Astrocyte (in vitro differentiated cells and primary cell): ENCODE data around the gene CARD8. TPM values are rescaled to one million over a fixed set of nuclear protein-coding genes. Genes with fewer than 3 reads are reported as not detected.

Experiments
- DNase-seq: peaks from one replicate; pipeline ENCODE4 v3.0.0-alpha.2; 2010; ENCODE audit warnings: low read depth
- FAIRE-seq: peaks from 2 replicates; lab custom pipeline; 2011; peaks lifted over from hg19 to GRCh38; lab: Jason Lieb, UNC
- H2AFZ ChIP-seq: 2 replicates; pipeline ENCODE4 v1.6.0; 2012; ENCODE audit warnings: low read depth, low read length, inconsistent platforms
- H3K27ac ChIP-seq: 2 replicates; pipeline ENCODE4 v1.5.1; 2011; ENCODE audit warnings: low read depth, low read length, inconsistent platforms
- H3K27me3 ChIP-seq: 2 replicates; pipeline ENCODE4 v1.6.0; 2011; ENCODE audit warnings: low read length, inconsistent platforms; ENCODE audit not compliant: insufficient read depth
- H3K36me3 ChIP-seq: 2 replicates; pipeline ENCODE4 v1.5.1; 2011; ENCODE audit warnings: low read length, inconsistent platforms; ENCODE audit not compliant: insufficient read depth
- H3K4me1 ChIP-seq: 2 replicates; pipeline ENCODE4 v1.5.1; 2011; ENCODE audit warnings: low read length, inconsistent platforms; ENCODE audit not compliant: insufficient read depth
- H3K4me2 ChIP-seq: 2 replicates; pipeline ENCODE4 v1.6.0; 2012; ENCODE audit warnings: low read length, inconsistent platforms
- H3K4me3 ChIP-seq: 2 replicates; pipeline ENCODE4 v1.5.1; 2011; ENCODE audit warnings: low read depth, mild to moderate bottlenecking, low read length, inconsistent platforms; ENCODE audit not compliant: insufficient read depth
- H3K79me2 ChIP-seq: 2 replicates; pipeline ENCODE4 v1.6.0; 2012; ENCODE audit warnings: mild to moderate bottlenecking, low read length, inconsistent platforms; ENCODE audit not compliant: insufficient read depth
- H3K9ac ChIP-seq: 2 replicates; pipeline ENCODE4 v1.6.0; 2012; ENCODE audit warnings: mild to moderate bottlenecking, low read length, inconsistent platforms
- H3K9me3 ChIP-seq: 2 replicates; pipeline ENCODE4 v1.5.1; 2012; ENCODE audit warnings: low read depth, mild to moderate bottlenecking, low read length, inconsistent platforms; ENCODE audit not compliant: insufficient read depth
- H4K20me1 ChIP-seq: 2 replicates; pipeline ENCODE4 v1.6.0; 2012; ENCODE audit warnings: low read length, inconsistent platforms; ENCODE audit not compliant: insufficient read depth
- H3K27ac Mint-ChIP-seq: one replicate; pipeline ENCODE4 v1.8.0; 2021; ENCODE audit warnings: mild to moderate bottlenecking, mixed read lengths; ENCODE audit not compliant: unreplicated experiment
- H3K27me3 Mint-ChIP-seq: one replicate; pipeline ENCODE4 v1.8.0; 2021; ENCODE audit warnings: low read depth, mixed read lengths; ENCODE audit not compliant: unreplicated experiment
- H3K36me3 Mint-ChIP-seq: one replicate; pipeline ENCODE4 v1.8.0; 2021; ENCODE audit warnings: low read depth, mixed read lengths; ENCODE audit not compliant: unreplicated experiment
- H3K4me1 Mint-ChIP-seq: one replicate; pipeline ENCODE4 v1.8.0; 2021; ENCODE audit warnings: low read depth, mixed read lengths; ENCODE audit not compliant: unreplicated experiment
- H3K4me3 Mint-ChIP-seq: one replicate; pipeline ENCODE4 v1.8.0; 2021; ENCODE audit warnings: mild to moderate bottlenecking, moderate library complexity, mixed read lengths; ENCODE audit not compliant: unreplicated experiment
- H3K9me3 Mint-ChIP-seq: one replicate; pipeline ENCODE4 v1.8.0; 2021; ENCODE audit warnings: mild to moderate bottlenecking, mixed read lengths; ENCODE audit not compliant: unreplicated experiment
- EZH2 ChIP-seq: IDR thresholded peaks from 2 replicates; pipeline ENCODE4 v1.6.1; 2012; ENCODE audit warnings: mild to moderate bottlenecking, low read length, inconsistent platforms; ENCODE audit not compliant: insufficient read depth
- total RNA-seq: library from RNA; stranded (reverse); gene quantifications from 2 replicates; pipeline ENCODE4 v1.2.1, GENCODE V29; 2021
- TF ChIP-seq, protein P1 (sequence below): IDR thresholded peaks from 2 replicates; pipeline ENCODE4 v1.5.1; 2011; ENCODE audit warnings: low read depth, mild to moderate bottlenecking, inconsistent platforms, low read length, moderate library complexity; ENCODE audit not compliant: insufficient read depth

The CARD8 gene
- total RNA-seq, 1 donor from 2014 or later: 26.3 TPM

DNA sequence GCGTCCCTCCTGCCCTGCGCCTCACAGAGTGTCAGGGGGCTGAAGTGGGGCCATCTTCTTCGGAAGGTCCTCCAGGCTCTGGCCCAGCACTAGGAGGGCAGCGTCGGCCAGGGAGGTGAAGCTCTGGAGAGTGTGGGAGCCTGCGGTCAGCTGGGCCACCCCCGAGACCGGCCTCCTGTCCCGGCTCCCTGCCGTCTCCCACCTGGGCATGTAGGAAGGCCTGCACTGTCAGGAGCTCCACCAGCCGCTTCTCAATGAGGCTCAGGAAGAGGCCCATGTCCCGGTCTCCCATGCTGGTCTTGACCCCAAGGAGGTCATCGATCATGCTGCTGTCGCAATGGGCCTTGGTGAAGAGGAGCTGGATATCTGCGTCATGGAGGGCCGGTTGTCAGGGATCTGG, 42.3 kb upstream of the CARD8 start:
- TF ChIP-seq, protein P1, sequence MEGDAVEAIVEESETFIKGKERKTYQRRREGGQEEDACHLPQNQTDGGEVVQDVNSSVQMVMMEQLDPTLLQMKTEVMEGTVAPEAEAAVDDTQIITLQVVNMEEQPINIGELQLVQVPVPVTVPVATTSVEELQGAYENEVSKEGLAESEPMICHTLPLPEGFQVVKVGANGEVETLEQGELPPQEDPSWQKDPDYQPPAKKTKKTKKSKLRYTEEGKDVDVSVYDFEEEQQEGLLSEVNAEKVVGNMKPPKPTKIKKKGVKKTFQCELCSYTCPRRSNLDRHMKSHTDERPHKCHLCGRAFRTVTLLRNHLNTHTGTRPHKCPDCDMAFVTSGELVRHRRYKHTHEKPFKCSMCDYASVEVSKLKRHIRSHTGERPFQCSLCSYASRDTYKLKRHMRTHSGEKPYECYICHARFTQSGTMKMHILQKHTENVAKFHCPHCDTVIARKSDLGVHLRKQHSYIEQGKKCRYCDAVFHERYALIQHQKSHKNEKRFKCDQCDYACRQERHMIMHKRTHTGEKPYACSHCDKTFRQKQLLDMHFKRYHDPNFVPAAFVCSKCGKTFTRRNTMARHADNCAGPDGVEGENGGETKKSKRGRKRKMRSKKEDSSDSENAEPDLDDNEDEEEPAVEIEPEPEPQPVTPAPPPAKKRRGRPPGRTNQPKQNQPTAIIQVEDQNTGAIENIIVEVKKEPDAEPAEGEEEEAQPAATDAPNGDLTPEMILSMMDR: no peak
- TF ChIP-seq EZH2: no peak

DNA sequence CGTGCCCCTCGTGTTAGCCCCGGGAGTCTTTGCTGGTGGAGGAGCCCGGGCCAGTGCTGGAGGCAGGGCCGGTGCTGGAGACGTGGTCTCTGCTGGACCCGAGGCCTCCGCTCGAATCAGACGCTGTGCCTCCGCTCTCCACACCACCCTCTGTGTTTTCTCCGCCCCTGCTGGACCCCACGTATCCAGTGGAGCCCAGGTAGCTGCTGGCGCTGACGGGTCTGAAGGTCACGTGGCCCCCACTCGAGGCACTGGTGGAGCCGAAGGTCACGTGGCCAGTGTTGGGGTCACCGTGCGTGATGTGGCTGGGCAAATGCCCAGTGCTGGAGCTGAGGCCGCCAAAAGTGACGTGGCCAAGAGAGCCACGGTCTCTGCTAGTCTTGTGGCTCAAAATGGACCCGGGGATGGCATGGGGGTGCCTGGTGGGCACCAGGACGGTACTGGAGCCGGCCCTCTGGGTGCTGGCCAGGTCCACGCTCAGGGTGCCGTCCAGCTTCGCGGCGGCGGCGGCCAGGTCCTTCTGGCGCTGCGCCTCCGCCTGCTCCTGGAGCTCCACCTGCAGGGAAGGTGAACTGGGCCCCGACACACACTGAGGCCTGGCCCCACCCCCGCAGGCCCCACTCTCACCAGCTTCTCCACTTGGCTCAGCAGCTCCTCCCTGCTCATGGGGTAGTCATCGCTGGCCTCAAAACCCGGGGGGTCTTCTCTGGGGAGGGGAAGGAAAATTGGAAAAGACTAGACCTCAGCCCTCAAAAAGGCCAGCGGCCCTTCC, 41.4 kb upstream of the CARD8 start:
- H3K27me3 Mint-ChIP-seq: peaks cover 5% of the 10 kb centered on the region
- H3K79me2 ChIP-seq: no peaks in the 10 kb centered on the region
- H3K36me3 Mint-ChIP-seq: no peaks in the 10 kb centered on the region
- FAIRE-seq: no peak
- H3K9me3 ChIP-seq: no peaks in the 10 kb centered on the region
- DNase-seq: no peak
- H3K27me3 ChIP-seq: no peaks in the 10 kb centered on the region
- H3K27ac ChIP-seq: no peak overlapping the region
- peaks cover 8% of the 10 kb centered on the region for H3K4me1 ChIP-seq
- no peak overlapping the region for H3K27ac Mint-ChIP-seq
- no peak overlapping the region for H3K9ac ChIP-seq
- TF ChIP-seq, protein P1: no peak
- no peak for TF ChIP-seq EZH2
- no peak overlapping the region for H3K4me3 Mint-ChIP-seq
- no peak overlapping the region for H2AFZ ChIP-seq
- no peaks in the 10 kb centered on the region for H3K9me3 Mint-ChIP-seq
- no peak overlapping the region for H3K4me2 ChIP-seq
- no peaks in the 10 kb centered on the region for H4K20me1 ChIP-seq
- H3K36me3 ChIP-seq: no peaks in the 10 kb centered on the region
- no peak overlapping the region for H3K4me3 ChIP-seq
- no peaks in the 10 kb centered on the region for H3K4me1 Mint-ChIP-seq

More for the DNA sequence above, 42.3 kb upstream of the CARD8 start:
- Mint-ChIP-seq H3K4me1 (no peaks in the 10 kb centered on the region), H3K36me3 (no peaks in the 10 kb centered on the region), H3K9me3 (no peaks in the 10 kb centered on the region), H3K27ac (no peak overlapping the region), H3K27me3 (peaks cover 5% of the 10 kb centered on the region), H3K4me3 (no peak overlapping the region)
- Histone ChIP-seq H2AFZ (no peak overlapping the region), H3K27me3 (no peaks in the 10 kb centered on the region), H4K20me1 (no peaks in the 10 kb centered on the region), H3K4me3 (no peak overlapping the region), H3K9ac (no peak overlapping the region), H3K9me3 (no peaks in the 10 kb centered on the region), H3K36me3 (no peaks in the 10 kb centered on the region), H3K4me2 (no peak overlapping the region), H3K79me2 (no peaks in the 10 kb centered on the region), H3K4me1 (peaks cover 2% of the 10 kb centered on the region), H3K27ac (no peak overlapping the region)
- DNase-seq (no peak), FAIRE-seq (no peak)

DNA sequence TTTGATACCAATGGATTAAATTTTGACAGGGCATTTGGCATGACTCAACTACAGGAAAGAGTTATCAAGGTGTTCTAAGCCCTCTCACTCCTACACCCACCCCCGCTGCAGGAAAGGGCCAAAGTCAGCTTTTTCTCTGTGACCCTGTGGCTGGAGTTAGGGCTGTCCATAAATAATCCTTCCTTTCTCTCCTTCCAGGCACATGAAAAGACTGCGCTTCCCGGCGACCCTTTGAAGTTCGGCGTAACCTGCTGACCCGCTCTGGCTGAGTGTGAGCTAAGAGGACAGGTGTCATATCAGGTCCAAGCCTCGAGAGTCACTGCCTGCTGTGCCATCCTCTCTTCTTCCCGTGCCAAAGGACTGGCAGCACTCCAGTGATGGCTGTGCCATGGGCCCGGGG, 39.7 kb upstream of the CARD8 start:
- peak overlapping the region; percentile 47 for H3K27ac Mint-ChIP-seq

More for the DNA sequence above, 39.7 kb upstream of the CARD8 start:
- H3K4me3 ChIP-seq: no peak overlapping the region
- Mint-ChIP-seq H3K27me3 (peaks cover 5% of the 10 kb centered on the region), H3K4me3 (no peak overlapping the region), H3K9me3 (no peaks in the 10 kb centered on the region), H3K4me1 (no peaks in the 10 kb centered on the region), H3K36me3 (no peaks in the 10 kb centered on the region)
- no peaks in the 10 kb centered on the region for H3K79me2 ChIP-seq
- no peak overlapping the region for H2AFZ ChIP-seq
- no peaks in the 10 kb centered on the region for H4K20me1 ChIP-seq
- no peak overlapping the region for H3K4me2 ChIP-seq
- no peaks in the 10 kb centered on the region for H3K36me3 ChIP-seq
- H3K27ac ChIP-seq: no peak overlapping the region
- peaks cover 13% of the 10 kb centered on the region for H3K4me1 ChIP-seq
- no peaks in the 10 kb centered on the region for H3K9me3 ChIP-seq
- TF ChIP-seq, protein P1: no peak
- TF ChIP-seq EZH2: no peak
- no peak for DNase-seq
- no peak overlapping the region for H3K9ac ChIP-seq
- H3K27me3 ChIP-seq: no peaks in the 10 kb centered on the region
- FAIRE-seq: no peak
